ENCODE results near the gene KIF1A.

- TF ChIP-seq CTCF (IDR thresholded peaks at IDR 0.05; ENCODE audit: insufficient read depth, low read length) (no peak), POLR2AphosphoS5 (IDR thresholded peaks at IDR 0.05; ENCODE audit: low read depth) (no peak), GABPA (IDR thresholded peaks at IDR 0.05; ENCODE audit: low read depth) (no peak), REST (IDR thresholded peaks at IDR 0.05; ENCODE audit: insufficient replicate concordance, low read depth) (no peak), SPI1 (IDR thresholded peaks at IDR 0.05; ENCODE audit: borderline replicate concordance, low read depth) (no peak)
Measured at GRCh38 chr2:240741091-240741490, 78.9 kb downstream of the KIF1A start.

Data from HL-60 (cell line).